Activated CD4-positive, alpha-beta T cell treated with anti-CD3 and anti-CD28 coated beads, Interleukin-2, Interleukin-4, amounts not matched to agents 100 ng/mL and 50 ng/mL, durations not matched to agents 16 hours and 8 hours (primary cell): ENCODE measurements around the gene RDH11.
"Not testable (repeated sequence)": the region's sequence is repeated elsewhere in the genome, so short reads cannot be mapped to it uniquely, and the experiment has no call there.

ENCODE experiments used
- DNase-seq: peaks from one replicate; pipeline ENCODE4 v3.0.0-alpha.2; 2020; ENCODE audit warnings: low spot score

Gene RDH11

GRCh38 chr14:67704484-67705089 is 9.0 kb upstream of the RDH11 start:
- peak; percentile 64 for DNase-seq

- DNase-seq, result no peak
Observed at GRCh38 chr14:67703997-67704396, 8.4 kb upstream of the RDH11 start.

- not testable (repeated sequence) for DNase-seq
Observed at GRCh38 chr14:67701492-67701891, 5.9 kb upstream of the RDH11 start, which contains the start of gene RDH12. Gene RDH12 (plus strand): TSS chr14:67701886. CDS start chr14:67722643, 20,757 bp downstream.

- DNase-seq, result no peak
Observed at GRCh38 chr14:67698179-67698578, 2.6 kb upstream of the RDH11 start.

GRCh38 chr14:67697006-67697405 is 1.4 kb upstream of the RDH11 start:
- DNase-seq, result no peak

- peak; percentile 91 for DNase-seq
Observed at GRCh38 chr14:67694791-67695393, 672 bp downstream of the RDH11 start.

- DNase-seq, result no peak
Observed at GRCh38 chr14:67690011-67690410, 5.6 kb downstream of the RDH11 start.

- no peak for DNase-seq
Observed at GRCh38 chr14:67683842-67684241, 11.7 kb downstream of the RDH11 start.

GRCh38 chr14:67680941-67681340 is 14.6 kb downstream of the RDH11 start:
- no peak for DNase-seq

- DNase-seq, result peak; percentile 90
Observed at GRCh38 chr14:67680121-67680602, 15.4 kb downstream of the RDH11 start.

- DNase-seq, result no peak
Observed at GRCh38 chr14:67679006-67679405, 16.6 kb downstream of the RDH11 start.

GRCh38 chr14:67675219-67675582 is 20.4 kb downstream of the RDH11 start:
- no peak for DNase-seq

- peak; percentile 75 for DNase-seq
Observed at GRCh38 chr14:67674480-67675218, 20.9 kb downstream of the RDH11 start, which contains the start of gene VTI1B. Gene VTI1B (minus strand): TSS chr14:67674632. CDS start chr14:67674489, 143 bp downstream.

- peak; percentile 47 for DNase-seq
Observed at GRCh38 chr14:67674139-67674479, 21.5 kb downstream of the RDH11 start.

GRCh38 chr14:67673451-67673850 is 22.1 kb downstream of the RDH11 start:
- no peak for DNase-seq

GRCh38 chr14:67668559-67668958 is 27.0 kb downstream of the RDH11 start:
- peak; percentile 48 for DNase-seq

GRCh38 chr14:67666750-67667449 is 28.7 kb downstream of the RDH11 start:
- peak; percentile 55 for DNase-seq

- no peak for DNase-seq
Observed at GRCh38 chr14:67665868-67666267, 29.7 kb downstream of the RDH11 start.

- no peak for DNase-seq
Observed at GRCh38 chr14:67663633-67664032, 31.9 kb downstream of the RDH11 start.

GRCh38 chr14:67653651-67654280 is 41.8 kb downstream of the RDH11 start:
- no peak for DNase-seq

- no peak for DNase-seq
Observed at GRCh38 chr14:67652189-67652588, 43.4 kb downstream of the RDH11 start.

GRCh38 chr14:67650694-67651093 is 44.9 kb downstream of the RDH11 start:
- DNase-seq, result no peak
